Thoracic aorta (tissue), 2 donors: Measurements from ENCODE around the gene FBLN5. TPM values are rescaled to one million over a fixed set of nuclear protein-coding genes. Genes with fewer than 3 reads are reported as not detected.
A peak's percentile ranks its signal among the peaks of the same experiment; 100 is the strongest.
"Not testable (repeated sequence)": the region's sequence is repeated elsewhere in the genome, so short reads cannot be mapped to it uniquely, and the experiment has no call there.

ENCODE experiments used
- ATAC-seq: fragments of 150-250 bp; one replicate; pipeline ENCODE4 v1.8.0; 2017; ENCODE audit warnings: low read depth; ENCODE audit not compliant: insufficient number of reproducible peaks, low FRiP score
- DNase-seq: peaks from one replicate; pipeline ENCODE4 v3.0.0-alpha.2; 2020; ENCODE audit warnings: low spot score
- H3K27ac ChIP-seq, 2 donors: fragments of 200-600 bp; sonication (generic); 1 replicate in 1 of 2; 2 replicates in 1 of 2; pipeline ENCODE4 v1.5.1; 2016; ENCODE audit warnings: mild to moderate bottlenecking in 2 of 2, moderate library complexity in 2 of 2
- H3K27me3 ChIP-seq: fragments of 200-600 bp; sonication (generic); replicated peaks from 2 replicates; pipeline ENCODE4 v1.6.0; 2016; ENCODE audit warnings: mild to moderate bottlenecking; ENCODE audit not compliant: insufficient read depth
- H3K36me3 ChIP-seq: fragments of 200-600 bp; sonication (generic); one replicate; pipeline ENCODE4 v1.5.1; 2016
- H3K4me1 ChIP-seq, 2 donors: fragments of 200-600 bp; sonication (generic); 1 replicate in 1 of 2; 2 replicates in 1 of 2; pipeline versions ENCODE4 v1.5.1 to v1.6.0; 2016; ENCODE audit warnings: low read depth in 2 of 2, mild to moderate bottlenecking in 1 of 2; ENCODE audit not compliant: control insufficient read depth in 1 of 2
- H3K4me3 ChIP-seq: fragments of 200-600 bp; sonication (generic); 2 replicates; pipeline ENCODE4 v1.5.1; 2016; ENCODE audit warnings: mild to moderate bottlenecking
- H3K9me3 ChIP-seq: fragments of 200-600 bp; sonication (generic); 2 replicates; pipeline ENCODE4 v1.5.1; 2016
- CTCF ChIP-seq: fragments of 200-600 bp; sonication (generic); IDR thresholded peaks from one replicate; pipeline ENCODE4 v1.5.1; 2019; ENCODE audit warnings: antibody characterized with exemption
- total RNA-seq, 2 donors: library from RNA; depleted of rRNA; stranded (reverse); fragments of >200 nt; gene quantifications; one replicate each; pipeline versions ENCODE4 v1.1.0 to v1.2.3, GENCODE V29; 2016

Gene FBLN5
- total RNA-seq, 2 donors from 2014 or later, result 824 to 1,103 TPM

- Histone ChIP-seq H3K27me3 (no peaks in the 10 kb centered on the region), H3K27ac (peak overlapping the region; percentile 77 to 86), H3K4me1 (peaks cover 22 to 48% of the 10 kb centered on the region in 2 donors), H3K36me3 (peaks cover 59% of the 10 kb centered on the region), H3K9me3 (no peaks in the 10 kb centered on the region), H3K4me3 (no peak overlapping the region)
- ATAC-seq (no peak), DNase-seq (no peak)
- no peak for TF ChIP-seq CTCF
These were observed 73.8 kb downstream of the FBLN5 start for GRCh38 chr14:91873471-91874415.

GRCh38 chr14:91872517-91873470 lies 74.7 kb downstream of the FBLN5 start:
- Histone ChIP-seq H3K27me3 (no peaks in the 10 kb centered on the region), H3K36me3 (peaks cover 63% of the 10 kb centered on the region), H3K4me1 (peaks cover 21 to 45% of the 10 kb centered on the region in 2 donors), H3K4me3 (peak overlapping the region; percentile 38), H3K27ac (peak overlapping the region; percentile 77 to 86), H3K9me3 (no peaks in the 10 kb centered on the region)
- DNase-seq, result peak; percentile 54
- ATAC-seq, result peak; percentile 68
- TF ChIP-seq CTCF, result no peak

GRCh38 chr14:91872011-91872501 lies 75.4 kb downstream of the FBLN5 start:
- H3K27ac ChIP-seq, result peak overlapping the region; percentile 77 to 86
- peak overlapping the region; percentile 38 for H3K4me3 ChIP-seq

GRCh38 chr14:91871401-91871800 lies 76.1 kb downstream of the FBLN5 start:
- Histone ChIP-seq H3K27ac (peak overlapping the region; percentile 77 to 86), H3K36me3 (peaks cover 57% of the 10 kb centered on the region)

More at GRCh38 chr14:91872011-91872501, 75.4 kb downstream of the FBLN5 start:
- no peak for DNase-seq
- Histone ChIP-seq H3K36me3 (peaks cover 63% of the 10 kb centered on the region), H3K9me3 (no peaks in the 10 kb centered on the region), H3K27me3 (no peaks in the 10 kb centered on the region), H3K4me1 (peaks cover 21 to 41% of the 10 kb centered on the region in 2 donors)
- peak; percentile 47 for ATAC-seq
- no peak for TF ChIP-seq CTCF

GRCh38 chr14:91870890-91871289 lies 76.6 kb downstream of the FBLN5 start:
- ATAC-seq, result no peak
- DNase-seq, result no peak
- peaks cover 21 to 53% of the 10 kb centered on the region in 2 donors for H3K4me1 ChIP-seq
- peak overlapping the region; percentile 50 to 77 for H3K27ac ChIP-seq
- peaks cover 52% of the 10 kb centered on the region for H3K36me3 ChIP-seq
- H3K9me3 ChIP-seq, result no peaks in the 10 kb centered on the region
- H3K27me3 ChIP-seq, result no peaks in the 10 kb centered on the region
- no peak for TF ChIP-seq CTCF
- no peak overlapping the region for H3K4me3 ChIP-seq

More at GRCh38 chr14:91871401-91871800, 76.1 kb downstream of the FBLN5 start:
- not testable (repeated sequence) for H3K4me3 ChIP-seq, H3K9me3 ChIP-seq, H3K27me3 ChIP-seq, DNase-seq, ATAC-seq
- H3K4me1 ChIP-seq, result peaks cover 21 to 48% of the 10 kb centered on the region in 2 donors
